Stimulated activated CD8-positive, alpha-beta memory T cell treated with anti-CD3 and anti-CD28 coated beads, Interleukin-7, amount 100 ng/mL, for 48 hours (primary cell): ENCODE data around the gene ANKS3.

Experiments used
- DNase-seq, 2 donors: peaks; one replicate each; pipeline ENCODE4 v3.0.0-alpha.2; 2020; ENCODE audit warnings: low read depth in 1 of 2; ENCODE audit errors: extremely low read depth in 1 of 2

The ANKS3 gene, protein sequence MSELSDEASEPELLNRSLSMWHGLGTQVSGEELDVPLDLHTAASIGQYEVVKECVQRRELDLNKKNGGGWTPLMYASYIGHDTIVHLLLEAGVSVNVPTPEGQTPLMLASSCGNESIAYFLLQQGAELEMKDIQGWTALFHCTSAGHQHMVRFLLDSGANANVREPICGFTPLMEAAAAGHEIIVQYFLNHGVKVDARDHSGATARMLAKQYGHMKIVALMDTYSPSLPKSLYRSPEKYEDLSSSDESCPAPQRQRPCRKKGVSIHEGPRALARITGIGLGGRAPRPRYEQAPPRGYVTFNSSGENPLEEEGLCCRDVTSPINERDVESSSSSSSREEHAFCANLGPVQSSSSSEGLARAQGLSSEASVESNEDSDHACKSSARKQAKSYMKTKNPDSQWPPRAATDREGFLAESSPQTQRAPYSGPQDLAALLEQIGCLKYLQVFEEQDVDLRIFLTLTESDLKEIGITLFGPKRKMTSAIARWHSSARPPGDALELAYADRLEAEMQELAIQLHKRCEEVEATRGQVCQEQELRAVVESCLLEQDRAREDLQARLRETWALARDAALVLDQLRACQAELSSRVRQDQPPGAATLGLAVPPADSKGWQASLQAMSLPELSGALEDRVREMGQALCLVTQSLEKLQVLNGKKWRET

DNA sequence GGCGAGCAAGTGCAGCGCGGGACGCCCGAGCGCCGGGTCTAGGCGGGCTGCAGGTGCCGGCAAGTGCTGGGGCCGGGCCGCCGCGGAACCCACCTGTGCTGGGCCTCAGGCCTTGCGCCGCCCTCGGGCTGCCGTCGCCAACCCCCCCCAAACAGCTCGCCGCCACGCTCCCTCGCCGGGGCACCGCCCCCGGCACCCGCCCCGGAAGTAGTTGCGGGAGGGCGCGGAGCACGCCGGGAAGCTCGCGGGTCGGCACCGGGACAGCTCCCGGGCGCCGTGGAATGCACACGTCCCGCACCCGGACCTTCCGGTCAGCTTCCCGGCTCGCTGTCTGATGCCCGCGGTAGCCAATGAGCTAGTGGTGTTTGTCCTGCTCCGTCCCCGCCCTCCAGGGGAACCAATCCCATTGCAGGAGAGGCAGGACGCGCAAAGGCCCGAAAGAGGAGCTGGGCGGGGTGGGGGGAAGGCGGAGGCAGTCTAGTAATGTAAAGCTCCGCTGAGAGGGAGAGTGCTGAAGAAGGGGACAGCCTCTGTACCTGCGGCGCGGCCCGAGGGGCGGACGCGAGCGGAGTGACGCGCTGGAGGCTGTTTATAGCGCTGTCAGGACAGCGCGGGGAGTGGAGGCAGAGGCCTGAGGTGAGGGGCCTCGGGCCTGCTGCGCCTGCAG is at the start of gene ANKS3, which contains the start of gene DNAAF8:
TSS of gene ANKS3 (minus strand) at position 209 of the 667 bp plus-strand sequence. CDS start 4,122 bp downstream, outside the sequence.
TSS of gene DNAAF8 (plus strand) at position 475 of the 667 bp plus-strand sequence. CDS start 1,978 bp downstream, outside the sequence.
- DNase-seq = peak; percentile 66 to 80

DNA sequence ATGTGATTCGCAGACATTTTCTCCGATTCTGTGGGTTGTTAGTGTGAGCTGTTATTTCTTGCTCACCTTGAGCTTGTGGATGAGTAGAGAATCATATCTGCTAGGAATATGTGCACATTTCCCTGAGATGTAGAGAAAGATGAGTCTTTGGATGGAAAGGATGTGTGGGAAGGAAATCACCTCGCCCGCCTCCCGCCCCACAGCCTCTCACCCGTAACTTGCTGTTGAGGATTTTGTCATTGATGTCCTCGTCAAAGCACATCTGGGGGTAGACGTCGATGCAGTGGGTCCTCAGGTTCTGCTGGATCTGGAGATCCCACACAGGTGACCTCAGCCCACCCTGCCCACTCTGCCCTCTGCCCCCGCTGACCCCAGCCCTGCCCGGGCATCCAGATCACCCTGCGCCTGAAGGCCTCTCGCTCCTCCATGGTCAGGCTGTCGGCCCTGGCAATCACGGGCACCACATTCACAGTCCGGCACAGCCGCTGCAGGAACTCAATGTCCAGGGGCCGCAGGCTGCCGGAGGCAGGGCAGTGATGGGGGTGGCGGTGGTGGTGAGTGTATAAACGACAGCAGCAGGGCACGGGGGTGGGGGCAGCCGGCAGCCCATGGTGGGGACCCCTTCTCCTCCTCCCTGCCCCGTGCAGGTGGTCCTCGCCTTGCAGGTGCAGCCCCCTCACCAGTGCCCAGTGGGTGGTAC is 49.3 kb upstream of the ANKS3 start:
- DNase-seq = no peak

DNA sequence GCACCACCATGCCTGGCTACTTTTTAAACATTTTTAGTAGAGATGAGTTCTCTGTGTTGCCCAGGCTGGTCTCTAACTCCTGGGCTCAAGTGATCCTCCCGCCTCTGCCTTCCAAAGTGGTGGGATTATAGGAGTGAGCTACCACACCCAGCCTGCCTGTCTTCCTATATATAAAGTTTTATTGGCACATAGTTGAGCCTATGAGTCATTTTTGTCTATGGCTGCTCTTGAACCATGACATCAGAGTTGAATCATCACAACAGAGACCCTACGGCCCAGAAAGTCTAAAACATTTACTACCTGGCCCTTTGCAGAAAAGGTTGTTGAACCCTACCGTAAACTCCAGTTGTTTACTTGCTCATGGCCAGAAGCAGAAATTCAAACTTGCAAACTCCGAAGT is 46.2 kb upstream of the ANKS3 start:
- no peak for DNase-seq

DNA sequence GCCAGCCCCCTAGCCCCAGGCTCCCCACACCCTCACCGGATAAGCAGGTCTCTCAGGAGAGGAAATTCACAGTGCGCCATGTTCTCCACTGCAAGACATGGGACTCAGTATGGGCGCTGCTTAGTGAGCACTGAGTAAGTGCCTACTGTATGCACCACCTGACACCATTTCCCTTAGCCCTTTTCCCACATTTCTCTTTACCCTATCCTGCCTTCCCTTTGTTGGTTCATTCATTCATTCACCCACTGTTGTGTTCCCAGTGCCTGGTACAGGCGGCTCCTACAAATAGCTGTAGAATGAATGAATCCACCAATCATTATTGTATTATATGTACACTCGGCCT is 44.0 kb upstream of the ANKS3 start:
- DNase-seq = no peak

DNA sequence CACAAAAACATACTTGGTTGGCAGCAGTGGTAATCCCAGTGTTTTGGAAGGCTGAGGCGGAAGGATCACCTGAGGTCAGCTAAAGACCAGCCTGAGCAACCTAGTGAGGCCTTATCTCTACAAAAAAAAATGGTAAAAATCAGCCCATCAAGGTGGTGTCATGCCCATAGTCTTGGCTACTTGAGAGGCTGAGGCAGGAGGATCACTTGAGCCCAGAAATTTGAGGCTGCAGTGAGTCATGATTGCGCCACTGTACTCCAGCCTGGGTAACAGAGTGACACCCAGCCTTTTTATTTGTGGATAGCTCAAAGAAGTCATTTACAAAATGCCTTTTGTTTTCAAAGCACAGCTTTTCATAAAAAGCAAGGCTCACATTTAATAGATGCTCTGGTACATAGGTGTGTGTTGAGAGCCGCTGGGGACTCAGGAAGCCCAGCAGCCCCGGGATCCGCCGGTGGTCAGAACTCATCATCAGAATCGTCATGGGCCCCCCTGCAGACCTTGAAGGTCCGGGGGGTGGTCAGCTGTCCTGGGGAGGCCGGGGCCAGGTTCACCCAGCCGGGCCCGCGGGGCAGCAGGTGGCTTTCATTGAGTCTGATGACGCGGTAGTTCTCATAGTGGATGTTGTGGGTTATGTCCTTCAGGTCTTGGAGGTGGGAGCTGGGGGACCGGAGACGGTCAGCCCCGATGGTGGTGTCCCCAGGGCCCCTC is 43.4 kb upstream of the ANKS3 start:
- no peak for DNase-seq

DNA sequence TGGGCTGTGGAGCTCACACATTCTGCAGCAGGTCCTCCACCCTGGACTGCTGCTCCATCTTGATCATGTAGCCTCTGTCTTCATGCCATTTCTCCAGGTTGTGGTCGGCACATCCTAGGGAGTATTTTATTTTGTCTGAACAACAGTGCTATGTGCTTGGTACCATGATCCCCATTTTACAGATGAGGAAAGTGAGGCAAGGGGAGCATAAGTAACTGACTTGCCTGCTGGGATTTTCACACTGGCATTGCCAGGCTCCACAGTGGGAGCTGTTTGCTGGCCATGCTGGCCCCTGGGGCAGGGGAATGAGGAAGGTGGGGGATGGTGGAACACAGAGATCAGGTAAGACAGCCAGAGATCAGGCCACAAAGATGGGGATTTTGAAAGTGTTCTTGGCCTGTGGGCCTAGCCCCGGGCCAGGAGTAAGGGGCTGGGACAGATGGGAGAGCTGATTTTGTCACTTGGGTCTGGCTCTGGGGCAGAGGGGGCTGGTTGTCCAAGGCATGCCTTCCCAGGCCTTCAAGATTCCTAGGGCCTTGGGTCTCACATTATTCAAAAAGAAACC is 42.2 kb upstream of the ANKS3 start:
- no peak for DNase-seq

DNA sequence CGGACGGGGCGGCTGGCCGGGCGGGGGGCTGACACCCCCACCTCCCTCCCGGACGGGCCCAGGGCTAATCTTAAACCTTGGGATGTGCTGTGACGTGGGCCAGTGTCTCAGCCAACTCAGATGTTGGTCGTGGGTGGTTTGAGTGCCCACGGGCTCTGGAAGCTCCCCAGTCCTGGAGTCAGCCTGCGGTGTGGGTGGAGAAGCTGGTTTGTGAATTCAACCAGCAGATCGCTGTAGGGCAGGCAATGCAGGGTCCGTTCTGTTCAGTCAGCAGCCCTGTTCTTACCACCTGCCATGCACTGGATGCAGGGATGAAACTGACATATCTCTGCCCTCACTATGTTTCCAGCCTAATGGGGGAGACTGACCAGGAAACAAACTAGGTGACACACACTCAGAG is 40.9 kb upstream of the ANKS3 start:
- DNase-seq = no peak

DNA sequence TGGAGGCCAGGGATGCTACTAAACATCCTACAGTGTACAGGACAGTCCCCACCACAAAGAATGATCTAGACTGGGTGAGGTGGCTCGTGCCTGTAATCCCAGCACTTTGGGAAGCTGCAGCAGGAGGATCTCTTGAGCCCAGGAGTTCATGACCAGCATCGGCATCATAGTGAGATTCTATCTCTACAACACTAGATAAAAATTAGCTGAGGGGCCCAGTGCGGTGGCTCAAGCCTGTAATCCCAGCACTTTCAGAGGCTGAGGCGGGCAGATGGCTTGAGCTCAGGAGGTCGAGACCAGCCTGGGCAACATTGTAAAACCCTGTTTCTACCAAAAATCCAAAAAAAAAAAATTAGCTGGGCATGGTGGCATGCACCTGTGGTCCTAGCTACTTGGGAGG is 38.3 kb upstream of the ANKS3 start:
- no peak for DNase-seq

DNA sequence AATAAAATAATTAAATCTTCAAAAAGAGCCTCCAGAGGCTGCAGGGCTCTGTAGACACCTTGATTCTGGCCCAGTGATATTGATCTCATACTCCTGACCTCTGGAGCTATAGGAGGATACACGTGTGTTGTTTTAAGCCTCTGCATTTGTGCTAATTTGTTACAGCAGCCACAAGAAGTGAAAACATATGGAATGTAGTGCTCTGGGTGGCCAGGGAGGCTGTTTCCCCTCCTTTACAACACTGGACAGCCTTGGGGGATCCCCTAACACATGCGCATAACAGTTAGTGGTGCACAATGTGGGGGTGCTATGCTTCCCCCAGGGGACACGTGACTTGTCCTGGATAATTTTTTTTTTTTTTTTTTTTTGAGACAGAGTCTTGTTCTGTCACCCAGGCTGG is 37.6 kb upstream of the ANKS3 start:
- no peak for DNase-seq

DNA sequence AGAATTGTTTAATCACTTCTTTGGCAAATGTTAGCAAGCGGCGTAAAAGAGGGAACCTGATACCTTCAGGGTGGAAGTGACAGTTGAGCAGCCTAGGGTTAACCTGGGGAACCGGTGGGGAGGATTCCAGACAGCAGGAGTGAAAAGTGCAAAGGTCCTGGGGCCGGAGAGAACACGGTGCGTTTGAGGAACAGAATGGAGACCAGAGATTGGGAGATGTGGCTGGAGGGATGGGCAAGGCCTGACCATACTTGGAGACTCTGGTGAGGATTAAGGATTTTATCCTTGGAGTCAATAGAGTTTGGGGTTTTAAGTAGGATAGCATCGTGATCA is 35.2 kb upstream of the ANKS3 start:
- no peak for DNase-seq

DNA sequence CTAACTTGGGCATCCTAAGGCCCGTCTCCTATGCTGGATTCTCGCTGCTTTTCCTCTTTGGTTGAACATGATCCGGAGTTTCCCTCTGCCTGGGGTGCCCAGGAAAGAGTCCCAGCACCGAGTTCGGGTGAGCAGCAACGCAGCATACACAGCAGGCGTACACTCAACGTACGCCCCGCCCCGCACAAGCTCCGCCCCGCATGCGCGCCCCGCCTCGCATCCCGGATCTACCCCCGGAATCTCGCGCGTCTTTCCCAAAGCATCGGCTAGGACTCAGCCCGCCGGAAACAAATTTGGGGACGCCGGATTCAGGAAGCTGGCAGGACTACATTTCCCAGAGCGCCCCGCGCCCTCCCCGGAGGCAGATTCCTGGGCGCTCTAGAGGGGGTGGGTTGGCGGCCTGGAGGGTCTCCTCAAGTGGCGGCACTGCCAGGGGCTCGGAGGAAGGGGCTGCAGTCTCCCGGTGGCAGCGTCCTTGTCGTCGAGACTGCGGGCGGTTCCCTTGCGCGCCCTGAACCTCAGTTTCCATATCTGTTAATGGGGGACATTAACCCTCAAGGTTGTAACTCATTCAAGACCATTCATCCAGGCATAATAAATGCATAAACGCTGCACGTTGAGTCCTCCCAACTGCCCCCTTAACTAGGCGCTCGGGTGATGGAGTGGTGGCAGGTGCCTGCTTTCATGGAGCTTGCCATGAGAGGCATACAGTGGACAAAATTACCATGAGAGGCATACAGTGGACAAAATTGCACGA is 34.7 kb upstream of the ANKS3 start:
- DNase-seq = peak; percentile 79 to 89

DNA sequence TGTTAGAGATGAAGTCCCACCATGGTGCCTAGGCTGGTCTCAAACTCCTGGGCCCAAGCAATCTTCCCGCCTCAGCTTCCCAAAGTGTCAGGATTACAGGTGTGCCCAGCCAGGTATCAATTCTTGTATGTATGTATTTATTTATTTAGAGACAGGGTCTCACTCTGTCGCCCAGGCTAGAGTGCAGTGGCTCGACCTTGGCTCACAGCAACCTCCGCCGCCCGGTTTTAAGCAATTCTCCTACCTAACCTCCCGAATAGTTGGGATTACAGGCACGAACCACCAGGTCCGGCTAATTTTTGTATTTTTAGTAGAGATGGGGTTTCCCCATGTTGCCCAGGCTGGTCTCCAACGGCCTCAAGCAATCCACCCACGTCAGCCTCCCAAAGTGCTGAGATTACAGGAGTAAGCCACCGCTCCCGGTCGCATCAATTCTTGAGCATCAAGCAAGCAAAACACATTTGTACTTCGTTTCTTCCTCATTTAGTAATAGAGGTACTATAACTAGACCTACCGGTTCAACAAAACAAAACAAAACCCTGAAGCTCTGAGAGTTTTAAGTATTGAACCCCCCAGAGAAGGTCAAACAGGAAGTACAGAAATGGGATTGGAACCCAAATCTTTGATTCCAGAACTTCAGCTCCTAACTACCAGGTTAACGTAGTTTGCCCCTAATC is 33.9 kb upstream of the ANKS3 start:
- peak in 1 of 2 donors; percentile 18 for DNase-seq

DNA sequence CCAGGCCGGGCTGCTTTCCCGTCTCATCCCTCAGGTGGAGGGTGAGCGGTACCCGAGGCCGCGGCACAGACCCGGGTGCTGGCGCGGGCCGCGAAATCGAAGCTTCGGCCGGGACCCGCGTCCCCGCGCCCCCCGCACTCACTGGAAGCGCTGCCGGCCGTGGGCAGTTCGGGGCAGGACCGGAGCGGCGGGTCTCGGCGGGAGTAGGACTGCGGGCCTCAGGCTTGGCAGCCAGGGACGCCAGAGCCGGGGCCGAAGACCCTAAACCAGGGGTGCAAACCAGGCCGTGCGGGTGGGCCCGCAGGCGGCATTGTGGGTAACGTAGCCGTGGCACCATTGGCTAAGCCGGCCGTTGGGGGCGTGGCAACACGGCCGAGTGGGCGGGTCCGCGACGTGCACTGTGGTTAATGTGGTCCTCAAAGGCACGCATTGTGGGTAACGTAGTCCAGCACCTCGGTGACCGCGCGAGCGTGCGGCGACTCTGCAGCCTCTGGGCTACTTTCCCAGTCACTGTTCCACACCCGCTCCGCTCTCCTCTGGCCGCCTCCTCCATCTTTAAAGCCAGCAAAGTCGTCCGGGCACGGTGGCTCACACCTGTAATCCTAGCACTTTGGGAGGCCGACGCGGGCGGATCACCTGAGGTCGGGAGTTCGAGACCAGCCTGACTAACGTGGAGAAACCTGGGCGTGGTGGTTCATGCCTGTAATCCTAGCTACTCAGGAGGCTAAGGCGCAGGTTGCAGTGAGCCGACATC is 33.0 kb upstream of the ANKS3 start, which contains the start of gene ZNF500:
TSS of gene ZNF500 (minus strand) at position 288 of the 754 bp plus-strand sequence. CDS start 1,184 bp downstream, outside the sequence.
- DNase-seq = peak; percentile 92 to 94

DNA sequence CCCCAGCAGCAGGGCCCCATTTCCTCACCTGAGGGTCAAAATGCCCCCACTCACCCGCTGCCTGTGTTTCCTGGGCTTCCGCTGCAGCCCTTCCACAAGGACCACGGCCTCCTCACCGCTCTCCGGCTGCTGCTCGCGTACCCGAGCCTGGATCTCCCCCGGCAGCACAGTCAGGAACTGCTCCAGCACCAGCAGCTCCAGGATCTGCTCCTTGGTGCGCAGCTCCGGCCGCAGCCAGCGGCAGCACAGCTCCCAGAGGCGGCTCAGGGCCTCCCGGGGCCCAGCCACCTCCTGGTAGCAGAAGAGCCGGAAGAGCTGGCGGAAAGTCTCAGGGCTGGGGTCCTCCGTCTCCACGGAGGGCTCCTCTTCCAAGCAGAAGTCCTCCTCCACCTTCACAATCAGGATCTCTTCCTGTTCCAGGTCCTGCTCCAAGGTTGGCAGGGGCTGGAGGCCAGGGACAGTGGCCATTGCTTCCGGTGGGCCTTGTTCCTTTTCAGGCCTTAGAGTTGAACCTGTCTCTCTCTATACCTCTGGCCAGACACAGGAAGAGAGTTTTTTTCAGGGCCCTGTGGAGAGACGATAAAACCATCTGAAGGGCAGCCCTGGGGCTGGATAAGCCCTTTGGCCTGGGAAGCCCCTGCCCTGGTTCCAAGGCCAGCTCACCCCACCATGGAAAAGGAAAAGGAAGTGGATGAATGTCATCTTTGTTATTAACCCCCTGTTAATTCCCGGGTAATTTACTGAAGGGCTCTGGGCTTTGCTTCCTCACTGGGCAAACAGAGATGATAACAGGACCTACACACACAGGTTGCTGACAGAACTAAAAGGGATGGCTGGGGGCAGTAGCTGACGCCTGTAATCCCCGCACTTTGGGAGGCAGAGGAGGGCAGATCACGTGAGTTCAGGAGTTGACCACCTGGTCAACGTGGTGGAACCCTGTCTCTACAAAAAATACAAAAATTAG is 31.7 kb upstream of the ANKS3 start:
- DNase-seq = no peak

DNA sequence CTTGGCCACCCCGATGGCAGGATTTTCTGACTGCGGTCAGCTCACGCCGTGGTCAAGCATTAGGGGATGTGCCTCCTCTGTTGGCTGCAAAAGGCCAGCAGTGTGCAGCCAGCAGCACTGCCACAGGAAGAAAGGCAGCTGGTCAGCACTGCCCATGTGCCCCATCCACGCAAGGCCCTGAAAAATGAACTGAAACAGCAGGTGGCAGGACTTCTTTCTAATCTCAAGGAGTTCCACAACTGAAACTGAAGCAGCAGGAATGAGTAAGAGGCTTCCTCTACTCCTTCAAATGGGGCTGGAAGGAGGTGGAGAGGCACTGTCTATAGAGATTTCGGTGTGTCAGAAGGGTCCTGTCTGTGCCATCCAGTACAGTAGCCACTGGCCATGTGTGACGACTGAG is 29.7 kb upstream of the ANKS3 start:
- DNase-seq = no peak

DNA sequence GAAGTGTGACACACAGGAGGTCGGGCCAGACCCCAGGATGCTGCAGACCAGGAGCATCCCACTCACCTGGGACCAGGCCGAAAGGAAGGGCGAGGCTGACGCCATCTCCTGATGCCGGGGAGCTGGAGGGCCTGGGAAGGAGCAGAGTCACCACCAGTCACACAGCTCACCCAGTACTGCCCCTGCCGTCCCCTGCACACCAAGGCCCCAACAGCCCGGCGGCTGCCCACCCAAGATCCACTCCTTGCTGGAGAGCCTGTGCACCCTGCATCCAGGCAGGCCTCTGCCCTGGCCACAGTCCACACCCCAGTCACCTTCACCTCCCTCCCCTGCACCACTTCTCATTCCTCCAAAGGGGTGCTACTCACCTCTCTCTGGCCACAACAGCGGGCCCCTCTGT is 28.1 kb upstream of the ANKS3 start:
- DNase-seq = no peak
